LNCAP (cell line): ENCODE results near the gene FHDC1.

Experiments
- TF ChIP-seq, protein P1 (sequence below): fragments of 450-650 bp; IDR thresholded peaks from 2 replicates; pipeline ENCODE4 v1.5.1; 2017; ENCODE audit warnings: mild to moderate bottlenecking

The FHDC1 gene

DNA sequence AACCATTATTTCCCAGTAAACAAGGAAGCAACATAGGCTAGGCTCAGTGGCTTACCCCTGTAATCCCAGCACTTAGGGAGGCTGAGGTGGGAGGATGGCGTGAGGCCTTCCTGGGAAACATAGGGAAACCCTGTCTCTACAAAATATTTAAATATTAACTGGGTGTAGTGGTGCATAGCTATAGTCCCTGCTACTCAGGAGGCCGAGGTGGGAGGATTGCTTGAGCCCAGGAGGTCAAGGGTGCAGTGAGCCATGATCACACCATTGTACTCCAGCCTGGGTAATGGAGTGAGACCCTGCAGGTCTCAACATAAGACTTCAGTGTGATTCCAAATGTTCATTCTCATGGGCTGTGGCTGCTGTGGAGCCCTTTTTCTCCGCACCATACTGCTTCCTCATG, 34.9 kb downstream of the FHDC1 start:
- TF ChIP-seq, protein P1, sequence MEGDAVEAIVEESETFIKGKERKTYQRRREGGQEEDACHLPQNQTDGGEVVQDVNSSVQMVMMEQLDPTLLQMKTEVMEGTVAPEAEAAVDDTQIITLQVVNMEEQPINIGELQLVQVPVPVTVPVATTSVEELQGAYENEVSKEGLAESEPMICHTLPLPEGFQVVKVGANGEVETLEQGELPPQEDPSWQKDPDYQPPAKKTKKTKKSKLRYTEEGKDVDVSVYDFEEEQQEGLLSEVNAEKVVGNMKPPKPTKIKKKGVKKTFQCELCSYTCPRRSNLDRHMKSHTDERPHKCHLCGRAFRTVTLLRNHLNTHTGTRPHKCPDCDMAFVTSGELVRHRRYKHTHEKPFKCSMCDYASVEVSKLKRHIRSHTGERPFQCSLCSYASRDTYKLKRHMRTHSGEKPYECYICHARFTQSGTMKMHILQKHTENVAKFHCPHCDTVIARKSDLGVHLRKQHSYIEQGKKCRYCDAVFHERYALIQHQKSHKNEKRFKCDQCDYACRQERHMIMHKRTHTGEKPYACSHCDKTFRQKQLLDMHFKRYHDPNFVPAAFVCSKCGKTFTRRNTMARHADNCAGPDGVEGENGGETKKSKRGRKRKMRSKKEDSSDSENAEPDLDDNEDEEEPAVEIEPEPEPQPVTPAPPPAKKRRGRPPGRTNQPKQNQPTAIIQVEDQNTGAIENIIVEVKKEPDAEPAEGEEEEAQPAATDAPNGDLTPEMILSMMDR, result no peak

DNA sequence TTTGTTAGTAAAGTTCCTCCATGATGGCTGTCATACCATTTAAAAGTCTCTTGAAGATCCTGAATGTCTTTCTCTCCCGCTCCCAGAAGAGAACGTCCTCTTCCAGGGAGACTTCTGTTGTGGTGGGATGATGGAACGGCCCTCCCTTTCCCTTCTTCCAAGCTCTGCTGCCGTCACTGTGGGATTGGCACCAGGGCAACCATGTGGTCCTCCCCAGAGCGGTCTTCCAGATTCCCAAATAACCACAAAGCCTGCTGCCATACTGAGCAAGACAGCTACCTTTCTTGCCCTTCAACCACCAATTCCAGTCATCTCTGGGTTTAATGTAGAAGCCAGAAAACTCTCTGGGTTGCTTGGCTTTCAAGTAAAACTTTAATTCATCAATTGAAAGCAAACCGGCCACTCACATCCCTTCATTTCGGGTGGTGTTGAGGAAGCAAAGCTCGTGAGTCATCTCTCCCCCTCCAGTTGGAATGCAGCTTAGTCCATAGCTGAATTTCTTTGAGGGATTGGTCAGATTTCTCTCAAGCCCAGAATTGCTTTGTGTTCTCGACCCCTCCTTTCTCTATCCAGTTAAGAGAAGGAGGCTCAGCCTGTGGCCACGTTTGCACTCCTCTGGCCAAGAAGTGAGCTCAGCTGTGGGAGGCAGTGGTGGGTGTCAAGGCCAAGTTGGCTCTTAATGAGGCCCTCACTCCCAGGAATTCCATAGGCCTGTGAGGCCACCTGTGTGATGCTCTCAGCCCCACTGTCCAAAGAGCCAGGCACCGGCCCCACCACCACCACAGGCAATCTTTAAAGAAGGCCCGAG, 36.9 kb downstream of the FHDC1 start:
- TF ChIP-seq, protein P1, result no peak

DNA sequence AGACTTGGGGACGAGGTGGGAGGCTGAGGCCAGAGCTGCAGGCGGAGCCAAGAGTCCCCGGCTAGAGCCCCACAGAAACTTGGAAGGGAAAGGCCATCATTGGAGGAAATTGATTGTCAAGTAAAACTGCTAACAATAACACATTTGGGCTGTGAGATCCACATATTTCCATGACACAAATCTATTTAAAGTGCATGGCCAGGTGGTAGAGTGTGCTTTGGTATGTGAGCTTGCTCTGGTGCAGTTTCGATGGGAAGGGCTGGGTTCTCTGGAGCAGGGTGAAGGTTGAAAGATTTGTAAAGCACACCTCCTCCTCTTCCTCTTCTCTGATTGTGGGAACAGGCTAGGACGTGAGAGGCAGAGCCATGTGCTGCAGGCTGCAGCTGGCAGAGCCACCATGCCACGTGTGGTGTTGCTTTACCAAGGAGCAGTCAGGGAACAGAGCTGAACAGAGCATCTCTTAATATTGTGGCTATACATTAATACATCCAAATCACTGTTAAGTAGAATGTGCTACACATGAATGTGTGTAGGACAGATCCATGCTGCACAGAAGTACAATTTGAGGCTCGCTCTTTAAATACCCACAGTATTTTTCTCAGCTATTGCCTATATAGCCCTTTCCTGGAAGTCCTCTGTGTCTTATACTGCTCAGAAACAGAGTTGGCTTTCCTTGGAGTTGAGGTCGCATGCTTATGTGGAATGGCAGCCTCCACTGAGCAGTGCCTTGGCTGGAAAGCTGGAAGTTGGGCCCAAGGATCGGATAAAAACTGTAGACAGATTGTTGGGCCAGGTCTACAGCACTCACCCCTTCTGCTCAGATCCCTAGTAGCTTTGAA, 37.7 kb downstream of the FHDC1 start:
- TF ChIP-seq, protein P1, result no peak

DNA sequence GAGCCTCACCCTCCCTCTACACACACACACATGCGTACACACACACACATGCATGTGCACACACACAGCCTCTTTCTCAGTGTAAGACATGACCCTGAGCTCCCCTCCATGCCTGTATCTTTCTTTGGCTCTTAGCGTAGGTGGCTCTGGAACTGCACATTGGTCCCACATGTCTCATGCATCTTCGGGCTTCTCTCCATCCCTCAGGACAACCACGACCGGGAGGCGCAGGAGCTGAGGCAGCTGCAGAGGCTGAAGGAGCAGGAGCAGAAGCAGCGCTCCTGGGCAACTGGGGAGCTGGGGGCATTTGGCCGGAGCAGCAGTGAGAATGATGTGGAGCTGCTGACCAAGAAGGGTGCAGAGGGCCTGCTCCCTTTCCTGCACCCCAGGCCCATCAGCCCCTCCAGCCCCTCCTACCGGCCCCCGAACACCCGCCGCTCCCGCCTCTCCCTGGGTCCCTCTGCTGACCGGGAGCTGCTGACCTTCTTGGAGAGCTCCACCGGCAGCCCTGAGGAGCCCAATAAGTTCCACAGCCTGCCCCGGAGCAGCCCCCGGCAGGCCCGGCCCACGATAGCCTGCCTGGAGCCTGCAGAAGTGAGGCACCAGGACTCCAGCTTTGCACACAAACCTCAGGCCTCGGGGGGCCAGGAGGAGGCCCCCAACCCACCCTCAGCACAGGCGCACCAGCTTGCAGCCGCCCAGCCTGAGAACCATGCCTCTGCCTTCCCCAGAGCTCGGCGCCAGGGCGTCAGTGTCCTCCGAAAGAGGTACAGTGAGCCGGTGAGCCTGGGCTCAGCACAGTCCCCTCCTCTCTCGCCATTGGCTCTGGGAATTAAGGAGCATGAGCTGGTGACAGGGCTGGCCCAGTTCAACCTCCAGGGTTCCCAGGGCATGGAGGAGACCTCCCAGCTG, 38.6 kb downstream of the FHDC1 start:
- TF ChIP-seq, protein P1, result no peak

DNA sequence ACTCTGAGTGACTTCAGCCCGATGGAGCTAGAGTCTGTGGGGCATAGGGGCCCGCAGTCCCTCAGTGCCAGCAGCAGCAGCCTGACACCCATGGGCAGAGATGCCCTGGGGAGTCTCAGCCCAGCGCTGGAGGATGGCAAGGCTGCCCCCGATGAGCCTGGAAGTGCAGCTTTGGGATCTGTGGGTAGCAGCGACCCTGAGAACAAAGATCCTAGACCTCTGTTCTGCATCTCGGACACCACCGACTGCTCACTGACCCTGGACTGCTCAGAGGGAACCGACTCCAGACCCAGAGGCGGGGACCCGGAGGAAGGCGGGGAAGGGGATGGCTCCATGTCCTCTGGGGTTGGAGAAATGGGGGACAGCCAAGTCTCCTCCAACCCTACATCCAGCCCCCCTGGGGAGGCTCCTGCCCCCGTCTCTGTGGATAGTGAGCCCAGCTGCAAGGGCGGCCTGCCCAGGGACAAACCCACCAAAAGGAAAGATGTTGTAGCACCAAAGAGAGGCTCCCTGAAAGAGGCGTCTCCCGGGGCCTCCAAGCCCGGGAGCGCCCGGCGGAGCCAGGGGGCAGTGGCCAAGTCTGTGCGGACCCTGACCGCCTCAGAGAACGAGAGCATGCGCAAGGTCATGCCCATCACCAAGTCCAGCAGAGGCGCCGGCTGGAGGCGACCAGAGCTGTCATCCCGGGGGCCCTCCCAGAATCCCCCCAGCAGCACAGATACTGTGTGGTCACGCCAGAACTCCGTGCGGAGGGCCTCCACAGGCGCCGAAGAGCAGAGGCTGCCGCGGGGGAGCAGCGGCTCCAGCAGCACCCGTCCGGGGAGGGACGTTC, 39.5 kb downstream of the FHDC1 start:
- TF ChIP-seq, protein P1, result no peak

DNA sequence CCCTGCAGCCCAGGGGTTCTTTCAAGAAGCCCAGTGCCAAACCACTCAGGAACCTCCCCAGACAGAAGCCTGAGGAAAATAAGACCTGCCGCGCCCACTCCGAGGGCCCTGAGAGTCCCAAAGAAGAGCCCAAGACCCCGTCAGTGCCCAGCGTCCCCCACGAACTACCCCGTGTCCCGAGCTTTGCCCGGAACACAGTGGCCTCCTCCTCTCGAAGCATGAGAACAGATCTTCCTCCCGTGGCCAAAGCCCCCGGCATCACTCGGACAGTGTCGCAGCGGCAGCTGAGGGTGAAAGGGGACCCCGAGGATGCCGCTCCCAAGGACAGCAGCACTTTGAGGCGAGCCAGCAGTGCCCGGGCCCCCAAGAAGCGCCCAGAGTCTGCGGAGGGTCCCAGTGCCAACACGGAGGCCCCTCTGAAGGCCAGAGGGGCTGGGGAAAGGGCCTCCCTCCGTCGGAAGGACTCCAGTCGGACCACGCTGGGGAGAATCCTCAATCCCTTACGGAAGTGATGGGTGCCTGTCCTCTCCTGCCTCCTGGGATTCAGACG, 40.2 kb downstream of the FHDC1 start:
- TF ChIP-seq, protein P1, result no peak
